ENCODE data around the gene SLC4A1AP.

- TF ChIP-seq SREBF2 (IDR thresholded peaks at IDR 0.05) (no peak), RCOR1 (IDR thresholded peaks at IDR 0.05; ENCODE audit: low read depth, low read length) (no peak), RFX5 (IDR thresholded peaks at IDR 0.05) (no peak), EP300 (IDR thresholded peaks at IDR 0.05) (no peak), KDM1A (IDR thresholded peaks at IDR 0.05; ENCODE audit: low read depth) (no peak), MAX (IDR thresholded peaks at IDR 0.05) (no peak), MAZ (IDR thresholded peaks at IDR 0.05; ENCODE audit: borderline replicate concordance, low read depth, low read length) (no peak), PHF8 (IDR thresholded peaks at IDR 0.05; ENCODE audit: borderline replicate concordance, low read depth) (no peak)
- TF ChIP-seq, protein P1, sequence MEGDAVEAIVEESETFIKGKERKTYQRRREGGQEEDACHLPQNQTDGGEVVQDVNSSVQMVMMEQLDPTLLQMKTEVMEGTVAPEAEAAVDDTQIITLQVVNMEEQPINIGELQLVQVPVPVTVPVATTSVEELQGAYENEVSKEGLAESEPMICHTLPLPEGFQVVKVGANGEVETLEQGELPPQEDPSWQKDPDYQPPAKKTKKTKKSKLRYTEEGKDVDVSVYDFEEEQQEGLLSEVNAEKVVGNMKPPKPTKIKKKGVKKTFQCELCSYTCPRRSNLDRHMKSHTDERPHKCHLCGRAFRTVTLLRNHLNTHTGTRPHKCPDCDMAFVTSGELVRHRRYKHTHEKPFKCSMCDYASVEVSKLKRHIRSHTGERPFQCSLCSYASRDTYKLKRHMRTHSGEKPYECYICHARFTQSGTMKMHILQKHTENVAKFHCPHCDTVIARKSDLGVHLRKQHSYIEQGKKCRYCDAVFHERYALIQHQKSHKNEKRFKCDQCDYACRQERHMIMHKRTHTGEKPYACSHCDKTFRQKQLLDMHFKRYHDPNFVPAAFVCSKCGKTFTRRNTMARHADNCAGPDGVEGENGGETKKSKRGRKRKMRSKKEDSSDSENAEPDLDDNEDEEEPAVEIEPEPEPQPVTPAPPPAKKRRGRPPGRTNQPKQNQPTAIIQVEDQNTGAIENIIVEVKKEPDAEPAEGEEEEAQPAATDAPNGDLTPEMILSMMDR (IDR thresholded peaks at IDR 0.05): no peak
- TF ChIP-seq, protein P2, sequence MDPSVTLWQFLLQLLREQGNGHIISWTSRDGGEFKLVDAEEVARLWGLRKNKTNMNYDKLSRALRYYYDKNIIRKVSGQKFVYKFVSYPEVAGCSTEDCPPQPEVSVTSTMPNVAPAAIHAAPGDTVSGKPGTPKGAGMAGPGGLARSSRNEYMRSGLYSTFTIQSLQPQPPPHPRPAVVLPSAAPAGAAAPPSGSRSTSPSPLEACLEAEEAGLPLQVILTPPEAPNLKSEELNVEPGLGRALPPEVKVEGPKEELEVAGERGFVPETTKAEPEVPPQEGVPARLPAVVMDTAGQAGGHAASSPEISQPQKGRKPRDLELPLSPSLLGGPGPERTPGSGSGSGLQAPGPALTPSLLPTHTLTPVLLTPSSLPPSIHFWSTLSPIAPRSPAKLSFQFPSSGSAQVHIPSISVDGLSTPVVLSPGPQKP (IDR thresholded peaks at IDR 0.05; ENCODE audit: low read depth, low read length): no peak
Observed at GRCh38 chr2:27711804-27712203, 48.1 kb downstream of the SLC4A1AP start.
